Spleen (tissue), 7 donors: ENCODE data around the gene UVSSA.

Experiments
- POLR2A ChIP-seq, 3 donors: fragments of 450-650 bp; IDR thresholded peaks; one replicate each; pipeline ENCODE4 v1.5.1; 2017; ENCODE audit warnings: antibody characterized with exemption in 3 of 3, mild to moderate bottlenecking in 1 of 3
- TF ChIP-seq, protein P1 (sequence below), 11 experiments: fragments of 200-600 bp in 7 of 11; fragments of 450-650 bp in 4 of 11; sonication (generic) in 4 of 11; IDR thresholded peaks in 8 of 11; conservative IDR thresholded peaks in 3 of 11; 1 replicate in 7 of 11; 2 replicates in 4 of 11; pipeline versions ENCODE4 v1.4.0 to v1.8.0; 2016 to 2021; ENCODE audit warnings: antibody characterized with exemption in 11 of 11, inconsistent platforms in 4 of 11, mild to moderate bottlenecking in 1 of 11
- donor health status: DM: no; HTN: no; CAD: no; lungs with moderate emphysema.
- donor health status: DM: no; HTN: no; CAD: no.
- donor health status: DM: no; HTN: no; CAD: no.

DNA sequence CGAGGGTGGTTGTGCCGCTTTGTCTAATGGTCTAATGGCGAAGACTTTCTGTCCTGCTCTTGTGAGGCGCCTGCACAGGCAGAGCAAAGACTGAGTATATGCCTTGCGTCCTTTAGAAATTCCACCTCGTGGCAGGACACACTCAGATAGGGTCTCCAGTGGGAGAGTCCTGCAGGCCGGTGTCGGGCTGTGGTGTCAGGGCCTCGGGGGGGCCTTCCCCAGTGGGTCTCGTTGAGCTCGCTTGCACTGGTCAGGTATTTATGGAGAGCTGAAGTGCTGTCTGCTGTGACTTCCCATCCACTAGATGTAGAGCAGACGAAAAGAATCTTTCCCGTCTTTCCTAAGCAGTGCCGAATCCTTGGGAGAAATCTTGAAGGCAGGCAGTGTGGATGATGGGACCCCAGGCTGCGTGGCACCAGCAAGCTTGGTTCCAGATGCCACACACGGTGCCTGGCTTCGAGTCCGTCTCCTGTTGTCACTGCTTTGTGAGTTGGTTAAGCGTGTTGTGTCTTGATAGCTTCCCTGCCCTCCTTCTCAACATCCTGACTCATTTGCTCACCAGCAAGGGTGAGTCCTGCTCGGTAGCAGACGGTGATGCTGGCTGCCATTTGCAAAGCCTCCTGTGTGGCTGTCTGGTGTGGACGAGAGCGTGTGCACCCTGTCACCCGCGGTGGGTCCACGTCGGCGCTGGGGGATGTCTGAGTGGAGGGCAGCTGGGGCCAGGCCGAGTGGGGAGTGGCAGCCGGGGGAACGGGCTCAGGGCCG lies 36.8 kb upstream of the UVSSA start:
- TF ChIP-seq, protein P1, sequence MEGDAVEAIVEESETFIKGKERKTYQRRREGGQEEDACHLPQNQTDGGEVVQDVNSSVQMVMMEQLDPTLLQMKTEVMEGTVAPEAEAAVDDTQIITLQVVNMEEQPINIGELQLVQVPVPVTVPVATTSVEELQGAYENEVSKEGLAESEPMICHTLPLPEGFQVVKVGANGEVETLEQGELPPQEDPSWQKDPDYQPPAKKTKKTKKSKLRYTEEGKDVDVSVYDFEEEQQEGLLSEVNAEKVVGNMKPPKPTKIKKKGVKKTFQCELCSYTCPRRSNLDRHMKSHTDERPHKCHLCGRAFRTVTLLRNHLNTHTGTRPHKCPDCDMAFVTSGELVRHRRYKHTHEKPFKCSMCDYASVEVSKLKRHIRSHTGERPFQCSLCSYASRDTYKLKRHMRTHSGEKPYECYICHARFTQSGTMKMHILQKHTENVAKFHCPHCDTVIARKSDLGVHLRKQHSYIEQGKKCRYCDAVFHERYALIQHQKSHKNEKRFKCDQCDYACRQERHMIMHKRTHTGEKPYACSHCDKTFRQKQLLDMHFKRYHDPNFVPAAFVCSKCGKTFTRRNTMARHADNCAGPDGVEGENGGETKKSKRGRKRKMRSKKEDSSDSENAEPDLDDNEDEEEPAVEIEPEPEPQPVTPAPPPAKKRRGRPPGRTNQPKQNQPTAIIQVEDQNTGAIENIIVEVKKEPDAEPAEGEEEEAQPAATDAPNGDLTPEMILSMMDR (IDR thresholded peaks at IDR 0.05 in 8 of 11, conservative IDR thresholded peaks at IDR 0.05 in 3 of 11) = no peak
- no peak for TF ChIP-seq POLR2A (IDR thresholded peaks at IDR 0.05)
